Stimulated activated CD8-positive, alpha-beta memory T cell treated with anti-CD3 and anti-CD28 coated beads, Interleukin-15, amount 100 ng/mL, for 4 hours (primary cell): Measurements from ENCODE around the gene EDC4.

ENCODE experiments used
- DNase-seq, 2 donors: peaks; one replicate each; pipeline ENCODE4 v3.0.0-alpha.2; 2020; ENCODE audit warnings: low read depth in 2 of 2

EDC4 gene

DNA sequence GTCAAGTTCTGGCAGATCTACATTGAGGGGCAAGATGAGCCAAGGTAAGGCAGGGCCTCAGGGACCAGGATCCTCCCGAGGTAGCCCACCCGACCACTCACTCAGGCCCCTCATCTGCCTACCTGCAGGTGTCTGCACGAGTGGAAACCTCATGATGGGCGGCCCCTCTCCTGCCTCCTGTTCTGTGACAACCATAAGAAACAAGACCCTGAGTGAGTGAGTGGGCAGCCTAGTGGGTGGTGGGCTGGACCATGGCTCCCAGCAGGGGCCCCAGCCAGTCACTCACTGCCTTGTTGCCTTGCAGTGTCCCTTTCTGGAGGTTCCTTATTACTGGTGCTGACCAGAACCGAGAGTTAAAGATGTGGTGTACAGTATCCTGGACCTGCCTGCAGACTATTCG, 5.4 kb downstream of the EDC4 start:
- DNase-seq: no peak

DNA sequence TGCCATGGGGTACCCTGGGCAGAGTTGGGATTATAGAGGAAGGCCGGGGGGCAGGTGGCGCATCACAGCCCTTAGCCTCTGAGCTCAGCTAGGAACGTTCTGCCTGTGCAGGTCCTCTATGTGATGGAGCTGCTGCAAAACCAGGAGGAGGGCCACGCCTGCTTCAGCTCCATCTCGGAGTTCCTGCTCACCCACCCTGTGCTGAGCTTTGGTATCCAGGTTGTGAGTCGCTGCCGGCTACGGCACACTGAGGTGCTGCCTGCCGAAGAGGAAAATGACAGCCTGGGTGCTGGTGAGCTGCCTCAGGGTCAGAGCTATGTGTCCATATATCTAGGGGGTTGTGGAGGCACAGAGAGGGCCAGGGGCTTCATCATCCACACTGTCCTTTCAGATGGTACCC, 6.0 kb downstream of the EDC4 start:
- DNase-seq: no peak

DNA sequence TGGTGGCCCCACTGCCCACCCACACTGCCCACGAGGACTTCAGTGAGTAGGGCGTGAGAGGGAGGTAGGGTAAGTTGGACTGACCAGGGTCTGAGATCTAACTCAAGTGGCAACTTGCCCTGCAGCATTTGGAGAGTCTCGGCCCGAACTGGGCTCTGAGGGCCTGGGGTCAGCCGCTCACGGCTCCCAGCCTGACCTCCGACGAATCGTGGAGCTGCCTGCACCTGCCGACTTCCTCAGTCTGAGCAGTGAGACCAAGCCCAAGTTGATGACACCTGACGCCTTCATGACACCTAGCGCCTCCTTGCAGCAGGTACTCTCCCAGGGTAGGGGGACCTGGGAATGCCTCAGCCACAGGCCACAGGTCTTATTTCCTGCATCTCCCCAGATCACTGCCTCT, 6.6 kb downstream of the EDC4 start:
- DNase-seq: no peak

DNA sequence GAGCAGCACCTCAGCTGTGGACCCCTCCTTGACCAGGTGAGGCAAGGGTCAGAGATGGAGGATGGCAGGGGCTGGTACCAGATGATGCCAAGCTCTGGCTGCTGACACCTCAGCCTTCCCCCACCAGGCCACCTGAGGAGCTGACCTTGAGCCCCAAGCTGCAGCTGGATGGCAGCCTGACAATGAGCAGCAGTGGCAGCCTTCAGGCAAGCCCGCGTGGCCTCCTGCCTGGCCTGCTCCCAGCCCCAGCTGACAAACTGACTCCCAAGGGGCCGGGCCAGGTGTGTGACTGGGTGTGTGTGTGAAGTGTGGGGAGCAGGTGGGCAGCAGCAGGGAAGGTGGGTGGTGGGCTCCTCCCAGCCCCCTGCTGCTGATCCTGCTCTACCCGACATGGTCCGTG, 7.1 kb downstream of the EDC4 start:
- DNase-seq: no peak

DNA sequence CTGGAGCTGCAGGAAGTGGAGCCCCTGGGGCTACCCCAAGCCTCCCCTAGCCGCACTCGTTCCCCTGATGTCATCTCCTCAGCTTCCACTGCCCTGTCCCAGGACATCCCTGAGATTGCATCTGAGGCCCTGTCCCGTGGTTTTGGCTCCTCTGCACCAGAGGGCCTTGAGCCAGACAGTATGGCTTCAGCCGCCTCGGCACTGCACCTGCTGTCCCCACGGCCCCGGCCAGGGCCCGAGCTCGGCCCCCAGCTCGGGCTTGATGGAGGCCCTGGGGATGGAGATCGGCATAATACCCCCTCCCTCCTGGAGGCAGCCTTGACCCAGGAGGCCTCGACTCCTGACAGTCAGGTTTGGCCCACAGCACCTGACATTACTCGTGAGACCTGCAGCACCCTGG, 7.7 kb downstream of the EDC4 start:
- DNase-seq: no peak

DNA sequence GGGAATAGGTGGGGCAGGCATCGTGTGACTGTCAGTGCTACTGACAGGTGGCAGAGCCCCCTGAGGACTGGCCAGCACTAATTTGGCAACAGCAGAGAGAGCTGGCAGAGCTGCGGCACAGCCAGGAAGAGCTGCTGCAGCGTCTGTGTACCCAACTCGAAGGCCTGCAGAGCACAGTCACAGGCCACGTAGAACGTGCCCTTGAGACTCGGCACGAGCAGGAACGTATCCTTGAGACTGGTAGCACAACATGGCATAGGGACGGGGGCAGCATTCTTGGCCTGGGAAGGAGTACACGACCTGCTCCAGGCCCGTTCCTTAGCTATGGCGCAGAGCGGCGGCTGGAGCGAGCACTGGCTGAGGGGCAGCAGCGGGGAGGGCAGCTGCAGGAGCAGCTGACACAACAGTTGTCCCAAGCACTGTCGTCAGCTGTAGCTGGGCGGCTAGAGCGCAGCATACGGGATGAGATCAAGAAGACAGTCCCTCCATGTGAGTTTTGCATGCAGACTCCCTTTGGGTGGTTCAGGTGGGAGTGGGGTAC, 8.8 kb downstream of the EDC4 start:
- no peak for DNase-seq

DNA sequence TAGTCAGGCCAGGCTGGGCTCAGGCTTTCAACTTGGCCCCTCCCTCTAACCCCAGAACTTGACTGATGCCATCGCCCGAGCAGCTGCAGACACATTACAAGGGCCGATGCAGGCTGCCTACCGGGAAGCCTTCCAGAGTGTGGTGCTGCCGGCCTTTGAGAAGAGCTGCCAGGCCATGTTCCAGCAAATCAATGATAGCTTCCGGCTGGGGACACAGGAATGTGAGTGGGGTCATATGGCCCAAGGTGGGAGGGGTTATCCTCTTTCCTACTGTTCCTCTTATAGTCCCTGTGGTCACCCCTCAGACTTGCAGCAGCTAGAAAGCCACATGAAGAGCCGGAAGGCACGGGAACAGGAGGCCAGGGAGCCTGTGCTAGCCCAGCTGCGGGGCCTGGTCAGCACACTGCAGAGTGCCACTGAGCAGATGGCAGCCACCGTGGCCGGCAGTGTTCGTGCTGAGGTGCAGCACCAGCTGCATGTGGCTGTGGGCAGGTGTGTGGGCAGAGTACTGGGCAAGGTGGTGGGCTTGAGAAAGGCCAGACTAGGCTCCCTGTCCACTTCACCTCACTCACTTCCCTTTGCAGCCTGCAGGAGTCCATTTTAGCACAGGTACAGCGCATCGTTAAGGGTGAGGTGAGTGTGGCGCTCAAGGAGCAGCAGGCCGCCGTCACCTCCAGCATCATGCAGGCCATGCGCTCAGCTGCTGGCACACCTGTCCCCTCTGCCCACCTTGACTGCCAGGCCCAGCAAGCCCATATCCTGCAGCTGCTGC, 9.7 kb downstream of the EDC4 start:
- no peak for DNase-seq

DNA sequence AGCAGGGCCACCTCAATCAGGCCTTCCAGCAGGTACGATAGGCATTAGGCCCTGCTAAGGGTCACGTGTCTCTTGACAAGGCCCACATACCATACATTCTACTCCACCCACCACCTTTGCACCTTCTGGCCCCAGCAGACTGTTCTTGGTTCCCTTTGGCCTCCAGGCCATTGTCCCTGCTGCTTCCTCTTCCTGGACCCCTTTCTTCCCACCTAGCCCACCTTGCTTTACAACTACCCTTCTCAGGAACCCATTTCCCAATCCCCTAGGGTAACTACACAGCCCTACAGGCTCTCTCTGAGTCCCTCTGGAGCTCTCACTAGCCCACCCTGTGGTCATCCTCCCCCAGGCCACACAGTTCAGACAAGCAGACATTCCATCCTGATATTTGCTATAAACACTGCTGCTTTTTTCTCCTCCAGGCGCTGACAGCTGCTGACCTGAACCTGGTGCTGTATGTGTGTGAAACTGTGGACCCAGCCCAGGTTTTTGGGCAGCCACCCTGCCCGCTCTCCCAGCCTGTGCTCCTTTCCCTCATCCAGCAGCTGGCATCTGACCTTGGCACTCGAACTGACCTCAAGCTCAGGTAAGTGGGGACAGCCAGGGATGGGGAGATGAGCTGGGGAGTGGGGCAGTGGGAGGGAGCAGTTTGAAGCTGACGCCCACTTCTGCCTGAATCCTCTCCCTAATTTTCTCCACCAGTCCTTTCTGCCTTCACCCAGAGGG, 10.5 kb downstream of the EDC4 start:
- DNase-seq: no peak

DNA sequence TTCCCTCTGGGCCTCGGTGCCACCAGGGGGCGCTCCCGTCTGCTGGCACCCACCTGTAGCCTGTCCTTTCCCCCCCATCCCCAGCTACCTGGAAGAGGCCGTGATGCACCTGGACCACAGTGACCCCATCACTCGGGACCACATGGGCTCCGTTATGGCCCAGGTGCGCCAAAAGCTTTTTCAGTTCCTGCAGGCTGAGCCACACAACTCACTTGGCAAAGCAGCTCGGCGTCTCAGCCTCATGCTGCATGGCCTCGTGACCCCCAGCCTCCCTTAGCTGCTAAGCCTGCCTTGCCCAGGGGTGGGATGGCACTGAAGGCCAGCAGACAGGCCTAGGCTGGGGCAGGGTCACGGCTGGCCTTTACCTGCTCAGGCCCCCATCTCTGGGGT, 11.0 kb downstream of the EDC4 start:
- peak; percentile 39 to 50 for DNase-seq

DNA sequence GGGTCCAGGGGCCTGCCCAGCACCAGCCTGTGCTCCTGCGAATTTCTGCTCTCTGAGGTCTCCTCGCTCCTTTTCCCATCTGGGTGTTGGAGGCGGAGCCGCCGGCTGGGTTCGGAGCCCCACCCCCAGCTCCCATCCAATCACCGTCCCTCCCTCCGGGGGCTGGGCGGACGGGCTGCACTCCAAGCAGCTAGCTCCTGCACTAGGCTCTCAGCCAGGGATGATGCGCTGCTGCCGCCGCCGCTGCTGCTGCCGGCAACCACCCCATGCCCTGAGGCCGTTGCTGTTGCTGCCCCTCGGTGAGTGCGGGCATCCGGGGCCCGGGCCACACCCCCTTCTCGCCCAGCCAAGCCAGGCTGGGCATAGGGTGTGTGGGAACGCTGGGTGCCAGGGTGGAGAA, 11.8 kb downstream of the EDC4 start, which contains the start of gene NRN1L:
Gene NRN1L (plus strand): TSS at position 202 of the 400 bp plus-strand sequence. CDS start 19 bp downstream, at position 221.
- no peak for DNase-seq

DNA sequence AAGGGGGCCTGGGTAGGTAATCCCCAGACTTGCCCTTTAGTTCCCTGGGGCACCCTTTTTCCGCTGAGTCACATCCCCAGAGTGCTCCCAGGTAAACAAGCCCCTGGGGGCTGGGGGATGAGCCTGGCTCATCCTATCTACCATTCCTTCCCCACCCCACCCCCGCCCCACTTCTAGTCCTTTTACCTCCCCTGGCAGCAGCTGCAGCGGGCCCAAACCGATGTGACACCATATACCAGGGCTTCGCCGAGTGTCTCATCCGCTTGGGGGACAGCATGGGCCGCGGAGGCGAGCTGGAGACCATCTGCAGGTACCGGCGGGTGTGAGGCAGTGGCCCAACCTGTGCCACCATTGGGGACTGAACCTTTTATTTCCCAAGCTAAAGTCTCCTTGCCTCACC, 12.7 kb downstream of the EDC4 start:
- DNase-seq: no peak

DNA sequence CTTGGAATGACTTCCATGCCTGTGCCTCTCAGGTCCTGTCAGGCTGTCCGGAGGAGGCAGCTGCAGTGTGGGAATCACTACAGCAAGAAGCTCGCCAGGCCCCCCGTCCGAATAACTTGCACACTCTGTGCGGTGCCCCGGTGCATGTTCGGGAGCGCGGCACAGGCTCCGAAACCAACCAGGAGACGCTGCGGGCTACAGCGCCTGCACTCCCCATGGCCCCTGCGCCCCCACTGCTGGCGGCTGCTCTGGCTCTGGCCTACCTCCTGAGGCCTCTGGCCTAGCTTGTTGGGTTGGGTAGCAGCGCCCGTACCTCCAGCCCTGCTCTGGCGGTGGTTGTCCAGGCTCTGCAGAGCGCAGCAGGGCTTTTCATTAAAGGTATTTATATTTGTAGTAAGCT, 13.1 kb downstream of the EDC4 start:
- no peak for DNase-seq

DNA sequence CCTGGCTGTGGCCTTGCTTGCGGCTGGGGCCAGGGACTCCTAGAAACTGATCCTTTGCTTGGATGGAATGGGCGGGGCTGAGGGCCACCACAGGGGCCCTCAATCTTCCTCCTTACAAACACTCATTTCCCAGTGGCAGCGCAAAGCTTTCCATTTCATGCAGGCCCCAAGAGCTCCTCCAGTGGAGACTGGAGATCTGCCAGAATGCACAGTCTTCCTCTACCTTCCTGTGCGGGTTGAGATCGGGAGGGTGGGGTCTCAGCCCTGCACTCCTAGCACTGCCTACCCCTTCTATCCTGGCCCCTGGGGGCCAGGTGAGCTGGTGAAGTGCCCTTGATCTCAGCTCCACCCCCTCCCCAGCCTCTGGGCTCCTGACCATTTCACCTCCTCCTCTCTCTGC, 13.5 kb downstream of the EDC4 start:
- DNase-seq: no peak

DNA sequence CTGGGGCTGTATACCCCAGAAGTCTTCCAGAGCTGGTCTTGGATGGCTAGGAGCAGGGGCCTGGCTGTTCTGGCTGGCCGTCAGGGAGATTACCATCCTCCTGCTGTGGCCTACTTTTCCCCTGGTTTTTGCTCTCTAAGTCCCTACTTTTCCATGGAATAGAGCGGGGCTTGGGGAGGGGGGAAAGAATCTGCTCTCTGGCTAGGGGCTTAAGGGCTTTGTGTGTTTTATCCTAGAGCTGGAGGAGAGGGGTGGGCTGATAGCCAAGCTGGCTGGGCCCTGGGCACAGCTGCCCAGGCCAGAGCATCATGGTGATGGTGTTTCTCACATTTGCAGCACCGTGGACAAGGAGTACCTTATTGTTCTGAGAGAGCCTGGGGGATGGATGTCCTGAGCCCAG, 15.5 kb downstream of the EDC4 start:
- no peak for DNase-seq

DNA sequence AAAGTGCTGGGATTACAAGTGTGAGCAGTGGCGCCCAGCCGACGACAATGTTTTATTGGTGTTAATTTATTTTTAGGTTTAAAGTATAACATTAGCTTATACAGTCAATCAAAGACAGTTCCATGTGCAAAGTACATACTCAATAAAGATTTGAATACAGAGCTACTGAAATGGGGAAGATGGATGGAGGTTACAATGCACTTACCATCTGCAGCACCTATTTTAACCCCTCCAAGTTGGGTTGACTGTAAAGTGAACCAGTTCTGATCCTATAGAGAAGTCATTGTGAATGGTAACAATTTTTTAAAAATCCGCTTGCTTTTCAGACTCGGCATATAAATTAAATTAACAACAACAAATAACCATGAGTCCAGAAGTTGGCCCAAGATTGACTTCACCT, 19.5 kb downstream of the EDC4 start:
- DNase-seq: no peak

DNA sequence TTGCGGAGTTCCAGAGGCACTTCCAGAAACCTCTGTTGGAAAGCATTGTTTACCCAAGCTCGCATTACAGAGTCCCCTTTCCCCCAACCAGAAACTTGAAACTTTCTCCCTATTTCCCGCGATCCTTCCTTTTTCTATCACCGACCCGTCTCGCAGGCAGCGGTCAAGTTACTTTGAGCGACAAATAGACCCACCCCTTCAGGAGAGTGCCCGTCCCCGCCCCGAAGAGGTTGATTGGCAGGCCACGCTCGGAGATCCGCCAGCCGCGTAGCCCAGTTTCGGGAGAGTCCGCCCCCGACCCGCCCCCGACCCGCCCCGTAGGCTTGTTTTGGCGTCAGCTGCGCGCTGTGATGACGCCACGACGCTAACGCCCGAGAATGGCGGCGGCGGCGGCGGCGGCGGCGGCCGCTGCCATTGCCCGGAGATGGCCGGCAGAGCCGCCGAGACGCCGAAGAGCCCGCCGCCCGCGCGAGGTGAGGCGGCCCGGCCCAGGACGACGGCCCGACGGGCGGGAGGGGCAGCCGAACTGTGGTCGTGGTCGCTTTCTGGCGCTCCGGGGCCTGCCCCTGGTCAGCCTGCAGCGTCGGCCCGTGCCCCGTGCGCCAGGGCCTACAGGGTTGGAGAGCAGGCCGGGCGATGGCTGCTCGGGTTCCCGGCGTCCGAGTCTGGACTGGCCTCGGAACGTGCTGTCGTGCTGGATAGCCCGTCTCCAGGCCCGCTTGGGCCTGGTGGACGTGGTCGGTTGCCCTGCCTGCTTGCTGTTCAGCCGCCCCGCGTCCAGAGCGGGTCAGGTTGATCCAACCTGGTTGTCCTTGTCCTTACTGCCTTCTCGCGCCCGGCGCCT, 20.3 kb downstream of the EDC4 start, which contains the start of gene PSKH1:
Gene PSKH1 (plus strand): TSS at position 356 of the 844 bp plus-strand sequence. CDS start 15,496 bp downstream, outside the sequence.
- peak; percentile 84 to 88 for DNase-seq

DNA sequence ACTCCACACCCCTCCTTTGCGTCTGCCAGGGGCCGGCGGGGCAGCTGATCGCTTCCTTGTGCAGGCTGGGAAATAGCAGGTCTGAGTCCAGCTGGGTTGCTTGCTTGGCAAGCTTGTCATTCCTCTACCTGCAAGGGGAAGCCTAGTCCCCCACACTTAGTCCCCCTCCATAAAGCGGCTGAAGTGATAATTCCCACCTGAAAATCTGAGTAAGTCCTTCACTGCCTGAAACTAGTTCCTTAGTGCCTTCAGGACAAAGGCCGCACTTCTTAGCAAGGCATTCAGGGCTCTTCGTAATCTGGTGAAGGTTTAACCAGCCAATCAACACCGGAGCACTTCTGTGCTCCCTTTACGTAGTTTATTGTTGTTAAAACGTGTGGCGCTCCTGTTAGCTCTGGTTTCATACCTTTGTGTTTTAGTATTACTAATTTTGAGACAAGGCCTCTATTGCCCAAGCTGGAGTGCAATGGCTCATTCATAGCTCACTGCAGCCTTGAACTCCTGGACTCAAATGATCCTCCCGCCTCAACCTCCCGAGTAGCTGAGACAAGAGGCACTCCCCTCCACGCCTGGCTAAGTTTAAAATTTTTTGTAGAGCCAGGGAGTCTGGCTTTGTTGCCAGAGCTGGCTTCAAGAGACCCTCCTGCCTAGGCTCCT, 21.0 kb downstream of the EDC4 start:
- no peak for DNase-seq

DNA sequence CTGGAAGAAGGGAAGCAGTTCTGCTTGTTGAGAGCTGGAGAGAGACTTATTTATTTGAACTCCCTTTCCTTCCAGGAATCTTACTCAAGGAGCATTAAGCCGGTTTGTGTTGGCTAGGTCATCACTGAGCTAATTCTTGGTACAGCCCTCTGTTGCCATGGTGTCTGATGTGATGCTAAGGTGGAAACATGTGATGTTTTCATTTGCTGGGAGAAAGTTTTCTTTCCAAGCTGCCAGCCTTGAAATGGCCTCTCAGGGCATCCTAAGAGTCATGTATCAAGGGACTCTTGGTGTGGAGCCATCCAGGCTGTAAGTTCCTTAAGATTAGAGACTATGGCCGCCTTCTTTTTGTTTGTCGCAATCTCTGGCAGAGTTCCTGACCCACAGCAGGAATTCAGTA, 24.4 kb downstream of the EDC4 start:
- DNase-seq: no peak

DNA sequence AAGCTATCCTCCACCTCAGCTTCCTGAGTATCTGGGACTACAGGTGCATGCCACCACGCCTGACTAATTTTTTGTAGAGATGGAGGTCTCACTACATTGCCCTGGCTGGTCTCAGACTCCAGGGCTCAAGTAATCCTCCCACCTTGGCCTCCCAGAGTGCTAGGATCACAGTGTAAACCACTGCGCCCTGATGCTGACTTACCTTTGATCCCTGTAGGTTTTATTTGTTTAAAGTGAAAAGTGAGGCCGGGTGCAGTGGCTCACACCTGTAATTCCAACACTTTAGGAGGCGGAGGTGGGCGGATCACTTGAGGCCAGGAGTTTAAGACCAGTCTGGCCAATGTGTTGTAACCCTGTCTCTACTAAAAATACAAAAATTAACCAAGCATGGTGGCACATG, 28.9 kb downstream of the EDC4 start:
- no peak for DNase-seq

DNA sequence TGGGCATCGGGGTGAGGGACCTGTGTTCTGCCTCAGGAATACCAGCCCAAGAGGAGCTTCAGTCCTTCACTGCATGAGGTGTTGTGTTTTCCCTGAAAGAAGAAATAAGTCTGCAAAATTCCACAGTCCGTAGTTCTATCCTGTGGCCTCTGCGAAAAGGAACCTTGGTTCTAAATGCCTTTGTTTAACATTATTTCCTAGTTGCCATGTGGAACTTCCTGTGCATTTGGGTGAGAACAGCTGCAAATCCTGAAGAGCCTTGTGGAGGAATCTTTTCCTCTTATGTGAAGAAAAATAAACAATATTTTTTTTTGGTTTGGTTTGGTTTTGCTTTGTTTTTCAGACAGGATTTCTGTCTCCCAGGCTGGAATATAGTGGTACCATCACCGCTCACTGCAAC, 30.0 kb downstream of the EDC4 start:
- no peak for DNase-seq

DNA sequence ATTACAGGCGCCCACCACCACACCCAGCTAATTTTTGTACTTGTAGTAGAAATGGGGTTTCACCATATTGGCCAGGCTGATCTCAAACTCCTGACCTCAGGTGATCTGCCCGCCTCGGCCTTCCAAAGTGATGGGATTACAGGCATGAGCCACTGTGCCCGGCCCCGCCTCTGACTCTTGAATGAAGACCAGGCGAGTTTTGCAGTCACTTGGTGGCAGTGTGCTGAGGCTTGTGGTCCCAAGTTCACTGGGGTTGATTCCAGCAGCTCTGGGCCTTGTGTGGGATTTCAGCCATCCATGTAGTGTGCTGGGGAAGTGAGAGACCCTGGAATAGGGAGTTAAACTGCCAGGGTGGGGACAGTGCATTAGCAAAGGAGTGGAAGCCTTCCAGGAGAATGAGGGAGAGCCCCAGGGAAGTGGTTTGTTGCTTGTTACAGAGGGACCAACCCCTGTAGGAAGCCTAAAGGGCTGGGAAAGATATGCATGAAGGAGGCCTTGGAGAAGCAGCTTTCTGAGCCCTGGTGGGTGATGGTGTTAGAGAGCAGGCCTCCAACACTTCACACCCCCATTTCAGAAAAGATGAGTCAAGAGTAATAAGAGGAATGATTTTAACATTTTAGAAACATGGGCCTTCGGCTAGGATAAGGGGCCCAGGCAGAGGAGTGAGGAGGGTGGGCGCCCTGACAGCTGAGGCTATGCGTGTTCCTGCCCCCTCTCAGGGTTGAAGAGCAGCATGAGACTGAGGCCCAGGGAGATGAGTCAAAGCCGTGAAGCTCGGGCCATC, 34.7 kb downstream of the EDC4 start:
- no peak for DNase-seq
